HG02642 (cell line): ENCODE data around the gene ULK3.

Experiments
- ATAC-seq: cut with Tn5 transposase; IDR thresholded peaks from one replicate; pipeline ENCODE4 v1.9.1; 2021; ENCODE audit warnings: mild to moderate bottlenecking; ENCODE audit not compliant: unreplicated experiment, poor library complexity

The ULK3 gene

GRCh38 chr15:74802290-74802689 lies 40.7 kb downstream of the ULK3 start:
- ATAC-seq = no peak

GRCh38 chr15:74801311-74801997 lies 41.5 kb downstream of the ULK3 start:
- ATAC-seq = no peak

- ATAC-seq = no peak
Measured at GRCh38 chr15:74800559-74801094, 42.3 kb downstream of the ULK3 start.

DNA sequence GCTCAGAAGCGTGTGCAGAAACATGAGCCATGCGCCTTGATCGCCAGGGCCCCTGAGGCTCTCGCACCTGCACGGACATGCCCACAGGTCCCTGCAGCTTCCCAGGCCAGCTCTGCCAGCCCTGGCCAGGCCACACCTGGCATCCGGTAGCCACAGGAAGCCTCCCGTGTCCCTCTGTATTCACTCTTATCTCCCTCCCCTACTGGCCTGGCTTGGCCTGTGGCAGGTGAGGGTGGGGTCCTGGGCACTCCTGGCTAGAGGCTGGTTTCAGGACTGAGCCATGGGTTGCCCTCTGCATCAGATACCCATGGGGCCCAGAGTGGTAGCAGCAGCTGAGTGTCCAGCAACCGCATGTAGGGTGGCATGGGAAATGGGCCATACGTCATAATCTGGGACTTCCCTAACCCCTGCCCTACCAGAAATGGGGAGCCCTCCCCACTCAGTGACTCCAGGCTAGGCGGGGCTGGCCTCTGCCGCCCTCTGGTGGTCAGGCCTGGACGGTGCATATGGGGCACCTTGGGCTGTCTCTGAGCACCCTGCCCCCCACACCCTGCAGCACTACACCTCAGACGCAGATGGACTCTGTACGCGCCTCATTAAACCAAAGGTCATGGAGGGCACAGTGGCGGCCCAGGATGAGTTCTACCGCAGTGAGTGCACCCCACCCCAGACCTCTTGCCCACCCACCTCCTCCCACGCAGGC lies 42.9 kb downstream of the ULK3 start:
- ATAC-seq = peak; percentile 67

DNA sequence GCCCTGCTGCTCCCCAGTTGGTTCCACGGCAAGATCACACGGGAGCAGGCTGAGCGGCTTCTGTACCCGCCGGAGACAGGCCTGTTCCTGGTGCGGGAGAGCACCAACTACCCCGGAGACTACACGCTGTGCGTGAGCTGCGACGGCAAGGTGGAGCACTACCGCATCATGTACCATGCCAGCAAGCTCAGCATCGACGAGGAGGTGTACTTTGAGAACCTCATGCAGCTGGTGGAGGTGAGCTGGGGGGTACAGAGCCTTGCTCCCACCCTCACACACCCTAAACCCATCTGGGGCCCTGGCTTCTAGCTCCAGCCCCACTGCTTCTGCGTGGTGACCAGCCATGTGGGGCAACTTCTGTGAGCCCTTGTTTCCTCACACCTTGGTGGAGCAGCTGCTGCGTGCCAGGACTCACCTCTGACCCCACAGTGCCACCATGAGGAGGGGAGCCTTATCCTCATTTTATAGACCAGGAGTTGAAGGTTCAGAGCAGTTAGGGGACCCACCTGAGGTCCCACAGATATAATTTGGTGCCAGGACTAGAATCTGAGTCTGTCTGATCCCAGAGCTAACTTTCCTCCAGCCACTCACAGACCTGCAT lies 43.6 kb downstream of the ULK3 start:
- ATAC-seq = no peak

- no peak for ATAC-seq
Measured at GRCh38 chr15:74798388-74799254, 44.3 kb downstream of the ULK3 start.

- no peak for ATAC-seq
Measured at GRCh38 chr15:74795966-74796625, 46.9 kb downstream of the ULK3 start.

DNA sequence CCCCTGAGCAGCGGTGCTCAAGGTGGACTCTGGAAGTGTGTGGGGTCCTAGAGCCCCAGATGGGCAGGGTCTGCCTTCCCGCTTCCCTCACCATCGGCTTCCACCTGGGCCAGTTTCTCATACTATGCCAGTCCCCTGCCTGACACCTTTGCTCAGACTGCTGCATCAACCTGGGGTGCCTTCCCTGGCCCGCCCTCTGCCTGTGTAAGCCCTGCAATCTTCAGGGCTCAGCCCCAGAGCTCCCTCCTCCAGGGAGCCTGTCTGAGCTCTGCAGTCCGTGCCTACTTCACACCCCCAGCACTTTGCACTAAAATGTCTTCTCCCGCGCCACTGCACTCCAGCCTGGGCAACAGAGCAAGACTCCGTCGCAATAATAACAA lies 48.0 kb downstream of the ULK3 start:
- no peak for ATAC-seq

DNA sequence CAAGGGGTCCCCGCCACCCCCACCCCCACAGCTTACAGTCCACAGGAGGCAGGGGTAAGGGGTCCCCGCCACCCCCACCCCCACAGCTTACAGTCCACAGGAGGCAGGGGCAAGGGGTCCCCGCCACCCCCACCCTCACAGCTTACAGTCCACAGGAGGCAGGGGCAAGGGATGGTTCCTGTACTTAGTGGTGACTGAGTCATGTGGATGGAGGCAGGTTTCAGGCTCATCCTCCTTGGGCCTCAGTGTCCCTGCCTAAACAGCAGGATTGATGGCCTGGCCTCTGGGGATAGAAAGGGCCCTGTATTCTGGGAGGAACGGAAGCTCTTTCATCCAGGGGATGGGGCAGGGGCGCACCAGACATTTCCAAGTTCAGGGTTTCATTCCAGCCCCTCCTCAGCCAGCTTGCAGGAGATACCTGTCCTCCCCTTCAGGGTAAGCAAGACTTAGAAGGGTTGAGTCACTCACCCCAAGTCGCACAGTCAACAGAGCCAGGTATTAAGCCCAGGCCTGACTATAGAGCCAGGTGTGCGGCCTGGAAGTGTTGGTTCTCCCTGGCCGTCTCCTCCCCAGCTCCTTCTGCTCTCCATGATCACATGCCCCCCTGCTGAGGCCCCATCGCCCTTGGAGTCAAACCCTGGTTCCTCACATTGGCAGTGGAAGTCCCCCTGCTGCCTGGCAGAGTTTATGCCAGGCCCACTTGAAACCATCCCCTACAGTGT lies 48.5 kb downstream of the ULK3 start:
- no peak for ATAC-seq

DNA sequence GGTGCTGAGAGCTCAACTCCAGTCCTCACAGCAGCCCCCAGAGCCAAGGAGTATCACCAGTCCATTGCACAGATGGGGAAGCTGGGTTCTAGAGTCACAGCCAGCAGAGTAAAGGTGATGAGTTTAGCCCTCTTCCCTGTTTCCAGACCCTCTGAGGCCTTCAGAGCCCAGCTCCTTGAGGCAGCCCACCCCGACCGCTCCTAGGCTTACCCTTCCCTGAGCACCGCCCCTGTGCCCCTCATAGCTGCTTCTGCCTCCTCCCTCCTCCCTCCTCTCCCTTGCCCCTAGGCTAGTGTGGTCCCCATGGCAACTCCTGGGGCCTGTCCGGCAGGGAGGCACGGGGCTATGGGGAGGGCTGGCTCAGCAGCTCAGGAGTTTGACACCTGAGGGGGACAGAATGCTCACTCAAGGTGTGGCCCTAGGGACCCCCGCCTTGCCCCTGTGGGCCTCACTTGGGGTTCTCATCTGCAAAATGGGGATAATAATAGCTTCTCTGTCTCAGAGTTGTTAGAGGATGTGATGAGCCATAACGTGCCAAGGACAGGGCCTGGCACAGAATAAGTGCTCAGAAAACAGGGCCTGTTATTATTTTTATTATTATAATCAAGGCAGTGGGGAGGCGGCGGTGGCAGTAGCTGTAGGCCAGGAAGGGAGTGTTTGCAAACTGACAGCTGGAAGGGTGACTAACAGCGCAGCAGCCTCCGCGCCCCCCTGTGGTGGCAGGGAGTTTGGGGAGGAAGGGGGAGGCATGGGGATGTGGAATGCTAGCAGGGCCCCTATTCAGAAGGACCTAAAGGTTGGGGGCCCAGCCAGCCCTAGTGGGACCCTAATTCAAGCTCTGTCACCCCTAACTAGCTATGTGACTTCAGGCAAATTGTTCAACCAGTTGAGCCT lies 49.6 kb downstream of the ULK3 start:
- ATAC-seq = no peak

GRCh38 chr15:74792227-74793016 lies 50.5 kb downstream of the ULK3 start:
- no peak for ATAC-seq

GRCh38 chr15:74791667-74792066 lies 51.3 kb downstream of the ULK3 start:
- ATAC-seq = no peak

DNA sequence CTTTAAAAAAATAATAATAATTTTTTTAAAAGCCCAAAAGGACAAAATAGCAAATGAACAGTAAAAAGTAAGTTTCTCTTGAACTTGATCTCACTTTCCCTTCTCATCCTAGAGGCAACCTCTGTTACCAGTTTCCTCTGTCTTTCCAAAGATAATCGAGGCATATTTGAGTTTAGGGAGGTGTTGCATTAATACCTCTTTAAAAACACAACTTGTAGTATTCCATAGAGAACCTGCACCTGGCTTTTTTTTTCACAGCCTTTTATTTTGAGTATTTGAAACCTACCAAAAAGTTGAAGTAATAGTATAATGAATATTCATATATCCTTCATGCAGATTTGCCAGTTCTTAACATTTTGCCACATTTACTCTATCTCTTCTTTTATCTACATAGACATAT lies 51.9 kb downstream of the ULK3 start:
- ATAC-seq = no peak

DNA sequence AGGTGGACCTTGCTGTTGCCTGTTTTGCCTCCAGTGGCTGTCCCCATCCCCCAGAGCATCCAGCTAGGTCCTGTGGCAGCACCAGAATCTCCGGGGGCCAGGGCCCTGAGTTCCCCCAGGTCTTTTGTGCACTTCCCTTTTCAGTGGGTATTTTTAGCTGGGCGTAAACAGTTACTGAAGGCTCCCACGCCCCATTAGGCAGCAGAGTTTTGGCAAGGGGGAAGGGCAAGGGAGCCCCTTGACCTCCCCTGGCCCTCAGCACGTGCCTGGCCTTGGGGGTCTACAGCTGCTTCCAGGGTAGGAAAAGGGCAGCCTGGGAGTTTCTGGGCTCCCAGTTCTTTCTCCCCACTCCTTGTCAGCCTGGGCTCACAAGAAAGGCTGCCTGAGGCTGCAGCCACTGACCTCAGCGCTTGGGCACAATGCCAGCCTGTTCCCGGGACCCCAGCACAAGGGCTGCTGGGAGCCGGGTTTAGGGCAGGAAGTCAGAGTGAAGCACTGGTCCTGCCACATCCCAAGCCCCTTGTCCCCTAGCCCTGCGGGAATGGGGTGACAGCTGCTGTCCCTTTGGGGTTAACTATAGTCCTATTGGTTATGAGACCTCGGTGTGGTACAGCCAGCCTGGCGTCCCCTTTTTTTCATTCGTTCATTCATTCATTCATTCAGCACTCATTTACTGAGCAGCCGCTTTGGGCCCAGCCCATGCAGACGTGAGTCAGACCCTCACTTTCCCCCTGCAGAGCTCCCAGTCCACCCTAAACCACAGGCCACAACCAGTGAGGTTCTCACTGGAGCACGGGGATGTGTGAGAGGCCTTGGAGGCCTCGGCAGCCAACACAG lies 52.7 kb downstream of the ULK3 start:
- ATAC-seq = peak; percentile 16

GRCh38 chr15:74789741-74790079 lies 53.2 kb downstream of the ULK3 start:
- no peak for ATAC-seq

DNA sequence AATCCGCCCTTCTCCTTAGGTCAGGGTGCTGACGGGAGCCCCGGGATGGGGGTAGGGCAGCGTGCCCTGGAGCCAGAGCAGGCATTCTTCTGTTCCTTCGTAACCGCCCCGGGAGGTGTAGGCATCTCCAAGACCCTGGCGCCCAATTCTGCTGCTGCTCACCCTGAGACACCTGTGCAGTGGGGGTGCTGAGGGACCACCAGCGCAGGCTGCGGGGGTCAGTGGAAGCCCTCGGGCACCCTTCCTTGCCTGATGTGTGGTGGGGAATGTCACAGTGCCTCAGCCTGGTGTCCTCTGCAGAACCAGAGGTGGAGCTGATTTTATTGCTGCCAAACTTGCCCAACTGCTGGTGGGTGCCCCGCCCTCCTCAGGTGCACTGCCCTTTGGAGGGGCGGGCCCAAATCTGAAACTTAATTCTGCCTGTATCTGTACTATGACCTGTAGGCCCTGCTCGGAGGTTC lies 53.8 kb downstream of the ULK3 start:
- ATAC-seq = no peak

DNA sequence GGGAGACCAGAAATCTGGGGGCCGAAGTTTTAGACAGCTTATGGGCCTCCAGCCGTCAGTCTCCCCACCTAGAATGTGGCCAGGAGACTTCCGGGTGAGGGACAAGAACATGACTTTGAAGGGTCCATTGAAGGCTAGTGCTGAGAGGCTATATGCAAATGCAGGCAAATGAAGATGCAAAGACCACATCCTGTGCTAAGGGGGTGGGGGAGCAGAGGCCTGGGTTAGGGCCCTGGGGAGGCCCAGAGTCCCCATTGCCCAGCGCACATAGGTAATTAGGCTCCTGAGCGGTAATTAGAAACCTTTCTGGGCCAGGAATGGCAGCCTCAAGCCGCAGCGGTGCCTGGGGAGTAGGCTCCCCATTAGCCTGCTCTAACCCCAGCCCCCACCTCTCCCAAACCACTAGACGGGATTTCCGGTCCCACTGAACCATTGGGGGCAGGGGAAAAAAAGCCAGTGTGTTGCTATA lies 54.2 kb downstream of the ULK3 start:
- peak; percentile 25 for ATAC-seq
